GM12878 (cell line): ENCODE data around the gene FBN3.

Experiments used
- EP300 ChIP-seq, 2 experiments: fragments of 150-350 bp in 1 of 2; IDR thresholded peaks; 2 replicates each; pipeline ENCODE4 v1.6.1; 2011 to 2012; ENCODE audit warnings: low read depth in 2 of 2, low read length in 2 of 2, borderline replicate concordance in 1 of 2, improper control_type of control experiment in 1 of 2, inconsistent platforms in 1 of 2; ENCODE audit not compliant: control insufficient read depth in 1 of 2
- SKIL ChIP-seq: fragments of 450-650 bp; IDR thresholded peaks from 2 replicates; pipeline ENCODE4 v1.6.1; 2017; ENCODE audit warnings: mild to moderate bottlenecking, low read depth, inconsistent platforms; ENCODE audit not compliant: poor library complexity, severe bottlenecking

GRCh38 chr19:8161135-8161646, 11.8 kb upstream of the FBN3 start:
- TF ChIP-seq SKIL = no peak
- TF ChIP-seq EP300 (IDR thresholded peaks at IDR 0.05; ENCODE audit: borderline replicate concordance in 1 of 2, control insufficient read depth in 1 of 2, low read depth in 2 of 2, low read length in 2 of 2) = no peak
